SU-DHL-6 (cell line): ENCODE results near the gene KLF16.

Experiments used
- EZH2phosphoT487 ChIP-seq: fragments of 200-600 bp; sonication (generic), shearing (Covaris generic); conservative IDR thresholded peaks from 2 replicates; pipeline ENCODE4 v1.6.1; 2018; ENCODE audit warnings: mild to moderate bottlenecking, antibody characterized with exemption, low read length, moderate library complexity, mixed read lengths
- TF ChIP-seq, protein P1 (sequence below): fragments of 200-600 bp; sonication (generic); IDR thresholded peaks from one replicate; pipeline ENCODE4 v1.5.1; 2017; ENCODE audit warnings: antibody characterized with exemption, mild to moderate bottlenecking, low read length, moderate library complexity; ENCODE audit not compliant: insufficient read depth, poor library complexity, severe bottlenecking

- TF ChIP-seq, protein P1, sequence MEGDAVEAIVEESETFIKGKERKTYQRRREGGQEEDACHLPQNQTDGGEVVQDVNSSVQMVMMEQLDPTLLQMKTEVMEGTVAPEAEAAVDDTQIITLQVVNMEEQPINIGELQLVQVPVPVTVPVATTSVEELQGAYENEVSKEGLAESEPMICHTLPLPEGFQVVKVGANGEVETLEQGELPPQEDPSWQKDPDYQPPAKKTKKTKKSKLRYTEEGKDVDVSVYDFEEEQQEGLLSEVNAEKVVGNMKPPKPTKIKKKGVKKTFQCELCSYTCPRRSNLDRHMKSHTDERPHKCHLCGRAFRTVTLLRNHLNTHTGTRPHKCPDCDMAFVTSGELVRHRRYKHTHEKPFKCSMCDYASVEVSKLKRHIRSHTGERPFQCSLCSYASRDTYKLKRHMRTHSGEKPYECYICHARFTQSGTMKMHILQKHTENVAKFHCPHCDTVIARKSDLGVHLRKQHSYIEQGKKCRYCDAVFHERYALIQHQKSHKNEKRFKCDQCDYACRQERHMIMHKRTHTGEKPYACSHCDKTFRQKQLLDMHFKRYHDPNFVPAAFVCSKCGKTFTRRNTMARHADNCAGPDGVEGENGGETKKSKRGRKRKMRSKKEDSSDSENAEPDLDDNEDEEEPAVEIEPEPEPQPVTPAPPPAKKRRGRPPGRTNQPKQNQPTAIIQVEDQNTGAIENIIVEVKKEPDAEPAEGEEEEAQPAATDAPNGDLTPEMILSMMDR = no peak
- TF ChIP-seq EZH2phosphoT487 = no peak
These were observed 57.0 kb downstream of the KLF16 start for GRCh38 chr19:1806184-1807029.
